ENCODE results near the gene SMIM41.

- no peak for TF ChIP-seq POLR2A (IDR thresholded peaks at IDR 0.05; ENCODE audit: low read depth)
- TF ChIP-seq CTCF (IDR thresholded peaks at IDR 0.05), result no peak
- no peak for TF ChIP-seq POLR2AphosphoS5 (IDR thresholded peaks at IDR 0.05)
Observed at GRCh38 chr12:52062167-52063081, 17.1 kb upstream of the SMIM41 start.
